GM12864 (cell line): ENCODE measurements around the gene WDCP.

Experiments used
- DNase-seq: peaks from one replicate; pipeline ENCODE4 v3.0.0-alpha.2; 2011; ENCODE audit warnings: low read depth
- H3K4me3 ChIP-seq: 2 replicates; pipeline ENCODE4 v1.5.1; 2011; ENCODE audit warnings: mild to moderate bottlenecking, low read depth, low read length, control low read depth
- TF ChIP-seq, protein P1 (sequence below): IDR thresholded peaks from 2 replicates; pipeline ENCODE4 v1.5.1; 2011; ENCODE audit warnings: low read depth, mild to moderate bottlenecking, moderate library complexity, low read length, control low read depth, inconsistent platforms; ENCODE audit errors: missing control alignments

The WDCP gene

DNA sequence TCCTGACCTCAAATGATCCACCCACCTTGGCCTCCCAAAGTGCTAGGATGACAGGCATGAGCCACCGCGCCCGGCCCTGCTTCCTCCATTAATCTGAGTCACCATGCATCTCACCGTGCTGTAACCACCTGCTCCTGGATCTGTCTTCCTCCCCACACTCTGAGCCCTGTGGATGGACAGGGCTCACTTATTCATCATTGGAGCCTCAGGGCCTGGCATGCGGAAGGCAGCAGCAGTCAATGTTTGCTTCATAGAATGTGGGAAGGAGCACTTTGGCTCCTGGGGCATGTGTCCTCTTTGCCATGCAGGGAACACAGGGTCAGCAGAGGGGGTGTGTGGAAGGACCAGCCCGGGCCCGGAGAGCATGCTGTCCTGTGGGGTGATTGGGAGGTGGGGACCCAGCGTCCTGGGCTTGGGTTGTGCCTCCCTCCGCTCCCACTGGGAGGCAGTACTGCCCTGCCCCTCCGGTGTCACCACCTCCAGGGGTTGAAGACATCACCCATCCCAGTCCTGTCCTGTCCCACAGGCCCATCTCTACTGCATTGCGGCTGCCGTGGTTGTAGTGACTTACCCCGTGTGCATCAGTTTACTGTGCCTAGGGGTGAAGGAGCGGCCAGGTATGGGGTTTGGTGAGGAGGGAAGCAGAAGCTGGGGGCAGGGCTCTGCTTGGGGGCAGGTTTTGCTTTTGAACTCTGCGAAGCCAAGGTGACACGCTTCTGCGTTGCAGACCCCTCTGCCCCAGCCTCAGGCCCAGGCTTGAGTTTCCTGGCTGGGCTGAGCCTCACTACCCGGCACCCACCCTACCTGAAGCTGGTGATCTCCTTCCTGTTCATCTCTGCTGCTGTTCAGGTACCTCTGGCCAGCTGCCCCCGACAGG, 25.8 kb downstream of the WDCP start:
- no peak for DNase-seq

DNA sequence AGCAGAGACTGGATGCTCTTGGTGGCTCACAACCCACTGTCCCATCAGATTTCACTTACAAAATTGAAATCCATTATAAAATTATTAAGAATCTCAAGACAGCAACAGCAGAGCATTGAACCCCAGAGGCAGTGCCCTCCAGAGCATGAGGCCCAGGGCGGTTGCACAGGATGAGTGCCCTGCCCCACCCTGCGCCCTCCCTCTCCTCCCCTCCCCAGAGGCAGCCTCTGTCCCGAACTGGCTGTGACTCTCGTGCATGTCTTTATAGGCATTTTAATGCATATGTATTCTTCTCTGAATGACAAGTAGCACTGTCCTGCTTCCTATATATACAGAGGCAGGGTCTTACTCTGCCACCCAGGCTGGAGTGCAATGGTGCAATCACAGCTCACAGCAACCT, 26.9 kb downstream of the WDCP start:
- TF ChIP-seq, protein P1, sequence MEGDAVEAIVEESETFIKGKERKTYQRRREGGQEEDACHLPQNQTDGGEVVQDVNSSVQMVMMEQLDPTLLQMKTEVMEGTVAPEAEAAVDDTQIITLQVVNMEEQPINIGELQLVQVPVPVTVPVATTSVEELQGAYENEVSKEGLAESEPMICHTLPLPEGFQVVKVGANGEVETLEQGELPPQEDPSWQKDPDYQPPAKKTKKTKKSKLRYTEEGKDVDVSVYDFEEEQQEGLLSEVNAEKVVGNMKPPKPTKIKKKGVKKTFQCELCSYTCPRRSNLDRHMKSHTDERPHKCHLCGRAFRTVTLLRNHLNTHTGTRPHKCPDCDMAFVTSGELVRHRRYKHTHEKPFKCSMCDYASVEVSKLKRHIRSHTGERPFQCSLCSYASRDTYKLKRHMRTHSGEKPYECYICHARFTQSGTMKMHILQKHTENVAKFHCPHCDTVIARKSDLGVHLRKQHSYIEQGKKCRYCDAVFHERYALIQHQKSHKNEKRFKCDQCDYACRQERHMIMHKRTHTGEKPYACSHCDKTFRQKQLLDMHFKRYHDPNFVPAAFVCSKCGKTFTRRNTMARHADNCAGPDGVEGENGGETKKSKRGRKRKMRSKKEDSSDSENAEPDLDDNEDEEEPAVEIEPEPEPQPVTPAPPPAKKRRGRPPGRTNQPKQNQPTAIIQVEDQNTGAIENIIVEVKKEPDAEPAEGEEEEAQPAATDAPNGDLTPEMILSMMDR = no peak
- no peak for DNase-seq

More for the DNA sequence above, 25.8 kb downstream of the WDCP start:
- TF ChIP-seq, protein P1 = peak; percentile 51
- H3K4me3 ChIP-seq = no peak overlapping the region

DNA sequence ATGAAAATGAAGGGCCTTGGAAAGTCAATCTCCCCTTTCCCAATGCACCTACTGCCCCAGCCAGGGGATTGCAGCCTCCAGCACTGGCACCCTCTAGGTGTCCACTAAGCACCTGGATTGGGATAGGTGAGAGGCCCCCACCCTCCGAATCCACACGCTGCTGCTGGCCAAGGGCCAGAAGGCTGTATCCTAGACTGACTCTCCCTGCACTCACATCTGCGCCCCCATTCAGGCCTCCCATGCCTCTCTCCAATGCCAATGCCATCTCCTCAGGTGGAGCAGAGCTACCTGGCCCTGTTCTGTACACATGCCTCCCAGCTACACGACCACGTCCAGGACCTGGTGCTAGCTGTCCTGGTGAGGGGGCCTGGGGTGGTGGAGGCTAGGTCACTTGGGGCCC, 27.5 kb downstream of the WDCP start:
- no peak for DNase-seq
- TF ChIP-seq, protein P1 = no peak
- H3K4me3 ChIP-seq = no peak overlapping the region

More for the DNA sequence above, 26.9 kb downstream of the WDCP start:
- H3K4me3 ChIP-seq = no peak overlapping the region

DNA sequence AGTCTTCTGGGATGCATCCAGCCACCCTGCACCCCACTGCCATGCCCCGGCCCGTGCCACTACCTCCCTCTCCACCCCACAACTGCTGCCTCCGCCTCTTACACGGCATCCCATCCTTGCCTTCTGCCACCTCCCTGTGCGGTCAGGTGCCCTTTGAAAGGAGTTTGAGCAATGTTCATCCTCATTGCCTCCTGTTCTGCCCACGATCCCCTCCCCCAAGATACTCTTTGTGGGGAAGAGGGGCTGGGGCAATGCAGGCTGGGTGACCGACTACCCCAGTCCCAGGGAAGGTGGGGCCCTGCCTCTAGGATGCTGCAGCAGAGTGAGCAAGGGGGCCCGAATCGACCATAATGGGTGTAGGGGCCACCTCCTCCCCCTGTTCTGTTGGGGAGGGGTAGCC, 28.9 kb downstream of the WDCP start:
- no peak for DNase-seq
- no peak overlapping the region for H3K4me3 ChIP-seq

DNA sequence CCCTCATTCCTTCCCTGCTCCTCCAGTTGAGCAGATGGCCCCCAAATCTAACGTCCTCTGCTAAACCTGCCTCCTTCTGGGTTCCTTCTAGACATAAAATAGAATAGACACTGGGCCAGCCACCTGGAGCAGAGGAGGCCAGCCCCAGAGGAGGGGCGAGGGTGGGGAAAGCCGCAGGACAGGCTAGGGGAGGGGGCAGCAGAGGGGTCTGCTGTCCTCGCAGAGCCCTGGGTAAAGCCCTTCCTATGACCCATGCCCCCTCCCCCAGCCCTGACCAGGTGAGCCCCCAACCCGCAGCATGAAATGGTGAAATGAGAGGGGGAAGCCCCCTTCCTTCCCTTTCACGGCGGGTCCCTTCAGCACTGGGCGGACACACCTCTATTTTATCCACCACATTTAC, 29.5 kb downstream of the WDCP start:
- TF ChIP-seq, protein P1 = no peak
- no peak for DNase-seq
- H3K4me3 ChIP-seq = no peak overlapping the region

More for the DNA sequence above, 28.9 kb downstream of the WDCP start:
- TF ChIP-seq, protein P1 = no peak

DNA sequence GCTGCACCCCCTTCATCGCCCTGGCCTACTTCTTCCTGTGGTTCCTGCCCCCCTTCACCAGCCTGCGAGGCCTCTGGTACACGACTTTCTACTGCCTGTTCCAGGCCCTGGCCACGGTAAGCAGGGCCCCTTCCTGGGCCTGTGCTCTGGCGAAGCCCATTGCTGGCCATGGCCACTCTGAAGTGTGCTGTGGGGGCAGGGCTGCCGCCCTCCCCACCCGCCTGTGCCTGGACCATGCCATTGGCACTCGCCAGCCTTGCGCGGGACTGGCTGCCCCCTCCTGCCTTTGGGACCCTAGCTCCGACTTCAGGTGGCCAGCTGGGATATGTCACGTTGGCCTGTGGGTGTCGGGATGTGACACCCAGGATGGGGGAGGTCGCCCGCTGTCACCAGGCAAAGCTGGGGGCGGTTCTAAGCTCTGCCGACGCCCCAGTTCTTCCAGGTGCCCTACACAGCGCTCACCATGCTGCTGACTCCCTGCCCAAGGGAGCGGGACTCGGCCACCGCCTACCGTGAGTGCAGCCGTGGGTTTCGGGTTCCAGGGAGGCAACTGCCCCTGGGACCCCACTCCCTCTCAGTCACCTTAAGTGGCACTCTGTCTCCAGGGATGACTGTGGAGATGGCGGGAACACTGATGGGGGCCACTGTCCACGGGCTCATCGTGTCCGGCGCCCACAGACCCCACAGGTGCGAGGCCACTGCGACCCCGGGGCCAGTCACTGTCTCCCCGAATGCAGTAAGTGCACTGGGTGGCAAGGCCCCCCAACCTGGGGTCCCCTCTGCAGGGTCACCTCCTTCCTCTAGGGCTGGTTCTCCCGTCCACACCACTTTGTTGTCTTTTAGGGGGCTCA, 30.1 kb downstream of the WDCP start:
- no peak overlapping the region for H3K4me3 ChIP-seq
- no peak for DNase-seq
- TF ChIP-seq, protein P1 = no peak
